ENCODE data around the gene PTP4A2. TPM values are rescaled to one million over a fixed set of nuclear protein-coding genes. Genes with fewer than 3 reads are reported as not detected.

The PTP4A2 gene
- total RNA-seq, 1 donor from 2014 or later: 271 TPM

DNA sequence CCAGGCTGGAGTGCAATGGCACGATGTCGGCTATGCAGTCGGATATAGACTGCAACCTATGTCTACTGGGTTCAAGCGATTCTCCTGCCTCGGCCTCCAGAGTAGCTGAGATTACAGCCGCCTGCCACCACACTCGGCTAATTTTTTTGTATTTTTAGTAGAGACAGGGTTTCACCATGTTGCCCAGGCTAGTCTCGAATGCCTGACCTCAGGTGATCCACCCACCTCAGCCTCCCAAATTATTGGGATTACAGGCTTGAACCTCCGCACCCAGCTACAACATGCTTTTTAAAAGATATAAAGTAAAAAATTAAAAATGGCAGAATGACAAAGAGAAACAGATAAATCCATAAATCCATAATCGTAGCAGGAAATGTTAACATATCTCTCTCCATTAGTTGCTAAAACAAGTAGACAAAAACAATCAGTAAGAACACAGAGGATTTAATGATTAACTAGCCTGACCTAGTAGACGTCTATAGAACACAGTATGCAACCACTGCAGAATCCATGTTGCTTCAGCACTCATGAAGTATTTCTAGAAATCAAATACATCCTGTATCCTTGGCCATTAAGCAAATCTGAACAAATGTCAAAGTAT is 62.4 kb downstream of the PTP4A2 start:
- Mint-ChIP-seq H3K4me1 (ENCODE audit: low read depth, unreplicated experiment) (no peaks in the 10 kb centered on the region), H3K4me3 (ENCODE audit: unreplicated experiment) (no peak overlapping the region), H3K27me3 (ENCODE audit: low read depth, unreplicated experiment) (peaks cover 6% of the 10 kb centered on the region), H3K27ac (ENCODE audit: unreplicated experiment) (no peak overlapping the region), H3K9me3 (ENCODE audit: unreplicated experiment) (peaks cover 5% of the 10 kb centered on the region), H3K36me3 (ENCODE audit: low read depth, unreplicated experiment) (peaks cover 2% of the 10 kb centered on the region)
- Histone ChIP-seq H3K9ac (ENCODE audit: low read length) (no peak overlapping the region), H2AFZ (ENCODE audit: low read depth, low read length) (no peak overlapping the region), H3K4me2 (ENCODE audit: low read length) (no peak overlapping the region), H3K4me3 (ENCODE audit: insufficient read depth, low read depth, low read length) (no peak overlapping the region), H3K4me1 (ENCODE audit: insufficient read depth, low read length) (no peaks in the 10 kb centered on the region), H3K9me3 (ENCODE audit: insufficient read depth, low read depth, low read length) (no peaks in the 10 kb centered on the region), H3K36me3 (ENCODE audit: insufficient read depth, low read length) (no peaks in the 10 kb centered on the region), H3K27me3 (ENCODE audit: insufficient read depth, low read length) (no peaks in the 10 kb centered on the region), H3K79me2 (ENCODE audit: insufficient read depth, low read length) (no peaks in the 10 kb centered on the region), H3K27ac (ENCODE audit: low read depth, low read length) (no peak overlapping the region), H4K20me1 (ENCODE audit: insufficient read depth, low read length) (no peaks in the 10 kb centered on the region)
- FAIRE-seq: no peak
- TF ChIP-seq EZH2 (IDR thresholded peaks at IDR 0.05; ENCODE audit: insufficient read depth, low read length) (no peak), CTCF (IDR thresholded peaks at IDR 0.05; ENCODE audit: insufficient read depth, low read depth, low read length) (no peak)
- no peak for DNase-seq (ENCODE audit: low read depth)

- Histone ChIP-seq H3K36me3 (ENCODE audit: insufficient read depth, low read length) (no peaks in the 10 kb centered on the region), H3K4me3 (ENCODE audit: insufficient read depth, low read depth, low read length) (no peak overlapping the region), H3K4me2 (ENCODE audit: low read length) (no peak overlapping the region), H3K27ac (ENCODE audit: low read depth, low read length) (no peak overlapping the region), H2AFZ (ENCODE audit: low read depth, low read length) (no peak overlapping the region), H3K9me3 (ENCODE audit: insufficient read depth, low read depth, low read length) (no peaks in the 10 kb centered on the region), H3K27me3 (ENCODE audit: insufficient read depth, low read length) (no peaks in the 10 kb centered on the region), H3K79me2 (ENCODE audit: insufficient read depth, low read length) (no peaks in the 10 kb centered on the region), H3K9ac (ENCODE audit: low read length) (no peak overlapping the region), H4K20me1 (ENCODE audit: insufficient read depth, low read length) (no peaks in the 10 kb centered on the region), H3K4me1 (ENCODE audit: insufficient read depth, low read length) (no peaks in the 10 kb centered on the region)
- Mint-ChIP-seq H3K27ac (ENCODE audit: unreplicated experiment) (no peak overlapping the region), H3K36me3 (ENCODE audit: low read depth, unreplicated experiment) (peaks cover 2% of the 10 kb centered on the region), H3K4me3 (ENCODE audit: unreplicated experiment) (no peak overlapping the region), H3K4me1 (ENCODE audit: low read depth, unreplicated experiment) (no peaks in the 10 kb centered on the region), H3K9me3 (ENCODE audit: unreplicated experiment) (peaks cover 5% of the 10 kb centered on the region), H3K27me3 (ENCODE audit: low read depth, unreplicated experiment) (peaks cover 4% of the 10 kb centered on the region)
- no peak for DNase-seq (ENCODE audit: low read depth)
- no peak for FAIRE-seq
- TF ChIP-seq CTCF (IDR thresholded peaks at IDR 0.05; ENCODE audit: insufficient read depth, low read depth, low read length) (no peak), EZH2 (IDR thresholded peaks at IDR 0.05; ENCODE audit: insufficient read depth, low read length) (no peak)
These were observed 63.2 kb downstream of the PTP4A2 start for GRCh38 chr1:31874942-31875341.
